Keratinocyte (primary cell): ENCODE data around the gene GIMAP4. TPM values are rescaled to one million over a fixed set of nuclear protein-coding genes. Genes with fewer than 3 reads are reported as not detected.

Experiments
- DNase-seq: peaks from one replicate; pipeline ENCODE4 v3.0.0-alpha.2; 2011; ENCODE audit warnings: low read depth, missing footprints, low spot score
- FAIRE-seq: peaks from 2 replicates; lab custom pipeline; 2011; peaks lifted over from hg19 to GRCh38; lab: Jason Lieb, UNC
- H2AFZ ChIP-seq: 2 replicates; pipeline ENCODE4 v1.6.0; 2012; ENCODE audit warnings: low read length, control low read depth, inconsistent platforms; ENCODE audit not compliant: control insufficient read depth
- H3K27ac ChIP-seq: 2 replicates; pipeline ENCODE4 v1.5.1; 2011; ENCODE audit warnings: low read length; ENCODE audit not compliant: control insufficient read depth, insufficient read depth
- H3K27me3 ChIP-seq: 3 replicates; pipeline ENCODE4 v1.6.0; 2011; ENCODE audit warnings: low read length; ENCODE audit not compliant: control insufficient read depth, insufficient read depth; ENCODE audit errors: extremely low read depth
- H3K36me3 ChIP-seq, 2 experiments: 2 replicates in 1 of 2; 3 replicates in 1 of 2; pipeline ENCODE4 v1.5.1; 2011; ENCODE audit warnings: low read length in 2 of 2, mild to moderate bottlenecking in 1 of 2; ENCODE audit not compliant: control insufficient read depth in 2 of 2, insufficient read depth in 2 of 2; ENCODE audit errors: extremely low read depth in 1 of 2
- H3K4me1 ChIP-seq: 3 replicates; pipeline ENCODE4 v1.5.1; 2011; ENCODE audit warnings: low read length; ENCODE audit not compliant: control insufficient read depth, insufficient read depth; ENCODE audit errors: extremely low read depth
- H3K4me2 ChIP-seq: 3 replicates; pipeline ENCODE4 v1.6.0; 2011; ENCODE audit warnings: low read depth, low read length; ENCODE audit not compliant: control insufficient read depth, insufficient read depth; ENCODE audit errors: extremely low read depth
- H3K4me3 ChIP-seq, 3 experiments: fragments of 200-600 bp in 1 of 3; sonication (generic) in 1 of 3; 2 replicates in 2 of 3; 3 replicates in 1 of 3; pipeline ENCODE4 v1.5.1; 2011 to 2016; ENCODE audit warnings: low read length in 3 of 3, mild to moderate bottlenecking in 3 of 3, control low read depth in 2 of 3, inconsistent platforms in 1 of 3, low read depth in 1 of 3, mixed read lengths in 1 of 3, mixed run types in 1 of 3, moderate library complexity in 1 of 3; ENCODE audit not compliant: control insufficient read depth in 2 of 3, insufficient read depth in 2 of 3; ENCODE audit errors: extremely low read depth in 1 of 3
- H3K79me2 ChIP-seq: 2 replicates; pipeline ENCODE4 v1.6.0; 2012; ENCODE audit warnings: low read length; ENCODE audit not compliant: control insufficient read depth, insufficient read depth
- H3K9ac ChIP-seq: 3 replicates; pipeline ENCODE4 v1.6.0; 2011; ENCODE audit warnings: low read length; ENCODE audit not compliant: control insufficient read depth, insufficient read depth; ENCODE audit errors: extremely low read depth
- H3K9me1 ChIP-seq: 3 replicates; pipeline ENCODE4 v1.6.0; 2011; ENCODE audit warnings: low read length; ENCODE audit not compliant: control insufficient read depth, insufficient read depth; ENCODE audit errors: extremely low read depth
- H3K9me3 ChIP-seq: 2 replicates; pipeline ENCODE4 v1.5.1; 2012; ENCODE audit warnings: low read depth, low read length; ENCODE audit not compliant: control insufficient read depth
- H4K20me1 ChIP-seq: 3 replicates; pipeline ENCODE4 v1.6.0; 2011; ENCODE audit warnings: low read length; ENCODE audit not compliant: control insufficient read depth, insufficient read depth; ENCODE audit errors: extremely low read depth
- CTCF ChIP-seq, 3 experiments: IDR thresholded peaks in 1 of 3; conservative IDR thresholded peaks in 1 of 3; optimal IDR thresholded peaks in 1 of 3; 2 replicates in 2 of 3; 3 replicates in 1 of 3; pipeline versions ENCODE3 to v1.5.1; 2011; ENCODE audit warnings: low read length in 3 of 3, mild to moderate bottlenecking in 3 of 3, moderate library complexity in 2 of 3, control low read depth in 1 of 3, inconsistent platforms in 1 of 3; ENCODE audit not compliant: insufficient read depth in 2 of 3; ENCODE audit errors: extremely low read depth in 1 of 3
- EZH2 ChIP-seq: IDR thresholded peaks from one replicate; pipeline ENCODE4 v1.6.1; 2012; ENCODE audit warnings: inconsistent platforms, mild to moderate bottlenecking, low read length, moderate library complexity
- dilution Hi-C: fragments of 300-500 bp; cut with MboI; formaldehyde crosslinking; loops from one replicate; pipeline ENCODE4 v1.7.0; 2020; ENCODE audit warnings: low sequenced_read_pairs; ENCODE audit not compliant: extremely low pct_ligation_motif_present
- polyA plus RNA-seq, 5 experiments: library from polyadenylated mRNA; depleted of rRNA in 3 of 5; stranded (reverse) in 3 of 5; stranded (forward) in 1 of 5; unstranded in 1 of 5; fragments of >200 nt; gene quantifications; 1 replicate in 1 of 5; 2 replicates in 3 of 5; 3 replicates in 1 of 5; pipeline versions ENCODE4 v1.2.1 to v1.2.3, GENCODE V29; 2011 to 2012; ENCODE audit warnings: missing spikeins in 2 of 5, low read depth in 1 of 5, low replicate concordance in 1 of 5

The GIMAP4 gene
- polyA plus RNA-seq, 1 donor (not counting 4 experiments of a cell fraction or from before 2014, with no cell fraction given), result not detected

DNA sequence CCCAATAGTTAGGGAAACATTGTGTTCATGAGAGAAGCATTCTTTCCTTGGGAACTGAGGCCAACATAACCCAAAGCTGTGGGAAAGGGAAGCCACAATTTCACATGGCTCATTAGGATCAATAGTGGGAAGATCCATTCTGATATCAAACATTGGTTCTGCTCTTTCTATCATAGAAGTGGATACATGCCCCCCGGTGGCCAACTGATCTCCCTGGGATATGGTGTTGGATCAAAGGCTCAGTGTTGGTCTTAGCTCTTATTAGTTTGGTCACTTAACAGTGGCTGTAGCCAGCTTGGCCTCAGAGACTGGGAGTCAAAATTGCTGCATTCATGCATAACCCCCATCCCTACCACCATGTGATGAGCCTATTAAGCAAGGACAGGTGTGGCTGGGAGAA is 6.7 kb upstream of the GIMAP4 start:
- Histone ChIP-seq H3K36me3 (no peaks in the 10 kb centered on the region), H3K4me3 (no peak overlapping the region), H3K27ac (no peak overlapping the region), H3K9ac (no peak overlapping the region), H3K4me2 (no peak overlapping the region), H3K9me1 (no peaks in the 10 kb centered on the region), H3K27me3 (peaks cover 5% of the 10 kb centered on the region), H3K79me2 (no peaks in the 10 kb centered on the region), H3K9me3 (peaks cover 2% of the 10 kb centered on the region), H2AFZ (no peak overlapping the region), H3K4me1 (no peaks in the 10 kb centered on the region), H4K20me1 (no peaks in the 10 kb centered on the region)
- dilution Hi-C loops, result no loop called here
- TF ChIP-seq EZH2, result no peak
- TF ChIP-seq CTCF (optimal IDR thresholded peaks at IDR 0.05 in 1 of 3, IDR thresholded peaks at IDR 0.05 in 1 of 3, conservative IDR thresholded peaks at IDR 0.05 in 1 of 3; ENCODE audit: extremely low read depth in 1 of 3, insufficient read depth in 2 of 3, low read length in 3 of 3), result no peak
- FAIRE-seq, result no peak
- no peak for DNase-seq

GRCh38 chr7:150562919-150563318 is 4.3 kb upstream of the GIMAP4 start:
- H3K27me3 ChIP-seq, result peaks cover 5% of the 10 kb centered on the region
- dilution Hi-C loops, result no loop called here
- FAIRE-seq (no peak), DNase-seq (no peak)
- peaks cover 2% of the 10 kb centered on the region for H3K9me3 ChIP-seq
- no peaks in the 10 kb centered on the region for H3K36me3 ChIP-seq
- no peak overlapping the region for H3K27ac ChIP-seq
- no peaks in the 10 kb centered on the region for H3K4me1 ChIP-seq
- no peak overlapping the region for H2AFZ ChIP-seq
- no peaks in the 10 kb centered on the region for H4K20me1 ChIP-seq
- H3K79me2 ChIP-seq, result no peaks in the 10 kb centered on the region
- H3K4me3 ChIP-seq, result no peak overlapping the region
- no peak overlapping the region for H3K9ac ChIP-seq
- H3K4me2 ChIP-seq, result no peak overlapping the region
- H3K9me1 ChIP-seq, result no peaks in the 10 kb centered on the region
- no peak for TF ChIP-seq EZH2
- TF ChIP-seq CTCF (optimal IDR thresholded peaks at IDR 0.05 in 1 of 3, IDR thresholded peaks at IDR 0.05 in 1 of 3, conservative IDR thresholded peaks at IDR 0.05 in 1 of 3; ENCODE audit: extremely low read depth in 1 of 3, insufficient read depth in 2 of 3, low read length in 3 of 3), result no peak
